SK-N-SH (cell line): ENCODE data around the gene RBP5. TPM values are rescaled to one million over a fixed set of nuclear protein-coding genes. Genes with fewer than 3 reads are reported as not detected.

Source experiments
- CTCF ChIA-PET: fragments of 300-600, 350-600 bp; formaldehyde crosslinking; extraction: SDS; loops from one replicate; lab custom pipeline; 2021; lab: Yijun Ruan, JAX
- POLR2A ChIA-PET: fragments of 350-600 bp; sonication (Branson Sonifier 250); formaldehyde crosslinking; extraction: SDS; loops from one replicate; lab custom pipeline; 2020; ENCODE audit warnings: antibody characterized with exemption, inconsistent platforms; lab: Yijun Ruan, JAX
- DNase-seq: peaks from one replicate; pipeline ENCODE4 v3.0.0; 2012
- H2AFZ ChIP-seq: fragments of 200-600 bp; sonication (generic); 2 replicates; pipeline ENCODE4 v1.8.1; 2016; ENCODE audit warnings: antibody characterized with exemption, mild to moderate bottlenecking, low read depth
- H3F3A ChIP-seq: fragments of 200-600 bp; sonication (generic); replicated peaks from 2 replicates; pipeline ENCODE3; 2016; ENCODE audit warnings: antibody characterized with exemption, mild to moderate bottlenecking; ENCODE audit not compliant: insufficient read depth
- H3K27ac ChIP-seq, 2 experiments: fragments of 200-500 bp in 1 of 2; fragments of 200-600 bp in 1 of 2; sonication (Bioruptor generic) in 1 of 2; sonication (generic), shearing (Covaris generic) in 1 of 2; 2 replicates each; pipeline versions ENCODE4 v1.5.1 to v1.6.1; 2014 to 2016; ENCODE audit warnings: low read depth in 2 of 2, inconsistent platforms in 1 of 2, low read length in 1 of 2, mild to moderate bottlenecking in 1 of 2, mixed read lengths in 1 of 2
- H3K27me3 ChIP-seq: fragments of 200-600 bp; sonication (generic), shearing (Covaris generic); 2 replicates; pipeline ENCODE4 v1.6.1; 2016; ENCODE audit warnings: mixed run types; ENCODE audit not compliant: insufficient read depth
- H3K36me3 ChIP-seq, 2 experiments: fragments of 200-500 bp in 1 of 2; fragments of 200-600 bp in 1 of 2; sonication (Bioruptor generic) in 1 of 2; sonication (generic) in 1 of 2; replicated peaks in 1 of 2; 2 replicates each; pipeline versions ENCODE3 to v1.5.1; 2014 to 2016; ENCODE audit warnings: low read length in 1 of 2, mild to moderate bottlenecking in 1 of 2; ENCODE audit not compliant: insufficient read depth in 2 of 2, control insufficient read depth in 1 of 2
- H3K4me1 ChIP-seq, 2 experiments: fragments of 200-500 bp in 1 of 2; fragments of 200-600 bp in 1 of 2; sonication (Bioruptor generic) in 1 of 2; sonication (generic), shearing (Covaris generic) in 1 of 2; 2 replicates each; pipeline versions ENCODE4 v1.5.1 to v1.6.1; 2014 to 2016; ENCODE audit warnings: low read depth in 1 of 2, low read length in 1 of 2, mixed run types in 1 of 2; ENCODE audit not compliant: insufficient read depth in 2 of 2, control insufficient read depth in 1 of 2
- H3K4me2 ChIP-seq: fragments of 200-600 bp; sonication (generic), shearing (Covaris generic); 2 replicates; pipeline ENCODE4 v1.6.1; 2017; ENCODE audit warnings: mixed run types
- H3K4me3 ChIP-seq, 2 experiments: fragments of 200-500 bp in 1 of 2; fragments of 200-600 bp in 1 of 2; sonication (Bioruptor generic) in 1 of 2; sonication (generic), shearing (Covaris generic) in 1 of 2; 2 replicates each; pipeline versions ENCODE4 v1.5.1 to v1.8.1; 2014 to 2016; ENCODE audit warnings: low read depth in 2 of 2, inconsistent platforms in 1 of 2, low read length in 1 of 2, mild to moderate bottlenecking in 1 of 2, mixed read lengths in 1 of 2, moderate library complexity in 1 of 2
- H3K79me2 ChIP-seq: fragments of 200-600 bp; sonication (generic); 2 replicates; pipeline ENCODE4 v1.8.1; 2017; ENCODE audit warnings: mild to moderate bottlenecking; ENCODE audit not compliant: insufficient read depth
- H3K9ac ChIP-seq: fragments of 200-600 bp; sonication (generic); 2 replicates; pipeline ENCODE4 v1.6.1; 2017; ENCODE audit warnings: mixed run types
- H3K9me2 ChIP-seq: fragments of 200-600 bp; sonication (generic); 2 replicates; pipeline ENCODE4 v1.6.1; 2017; ENCODE audit warnings: mixed run types
- H3K9me3 ChIP-seq: fragments of 200-600 bp; sonication (generic); 2 replicates; pipeline ENCODE4 v1.6.1; 2017; ENCODE audit warnings: mixed run types, mild to moderate bottlenecking, moderate library complexity
- H4K20me1 ChIP-seq: fragments of 200-600 bp; sonication (generic); 2 replicates; pipeline ENCODE4 v1.6.1; 2017; ENCODE audit warnings: mild to moderate bottlenecking, mixed run types; ENCODE audit not compliant: insufficient read depth
- CHD2 ChIP-seq: fragments of 150-350 bp; IDR thresholded peaks from 2 replicates; pipeline ENCODE4 v1.6.1; 2018; ENCODE audit warnings: low read length; ENCODE audit not compliant: partially characterized antibody
- EP300 ChIP-seq, 2 experiments: IDR thresholded peaks; 2 replicates each; pipeline versions ENCODE4 v1.4.0 to v1.6.1; 2012; ENCODE audit warnings: borderline replicate concordance in 1 of 2, low read depth in 1 of 2, low read length in 1 of 2
- EZH2phosphoT487 ChIP-seq: fragments of 200-600 bp; sonication (generic); IDR thresholded peaks from 2 replicates; pipeline ENCODE4 v1.6.1; 2017; ENCODE audit warnings: low read depth, mixed run types, mild to moderate bottlenecking, antibody characterized with exemption, moderate library complexity, borderline replicate concordance
- FOXJ3 ChIP-seq: sonication (generic); formaldehyde crosslinking; IDR thresholded peaks from 2 replicates; pipeline ENCODE4 v1.5.1; 2020; ENCODE audit warnings: mild to moderate bottlenecking, missing genetic modification reagents
- GABPA ChIP-seq: IDR thresholded peaks from 2 replicates; pipeline ENCODE4 v1.4.0; 2012; ENCODE audit warnings: low read depth, mild to moderate bottlenecking
- GATA2 ChIP-seq: sonication (generic); formaldehyde crosslinking; IDR thresholded peaks from 2 replicates; pipeline ENCODE4 v1.5.0; 2020; ENCODE audit warnings: mild to moderate bottlenecking, missing genetic modification reagents
- JUND ChIP-seq: IDR thresholded peaks from 2 replicates; pipeline ENCODE4 v1.4.0; 2012
- MXI1 ChIP-seq: IDR thresholded peaks from 2 replicates; pipeline ENCODE4 v1.6.1; 2012; ENCODE audit warnings: mild to moderate bottlenecking, low read depth, low read length, improper control_type of control experiment
- NFIC ChIP-seq: IDR thresholded peaks from 2 replicates; pipeline ENCODE4 v1.4.0; 2012; ENCODE audit warnings: borderline replicate concordance
- NRF1 ChIP-seq: IDR thresholded peaks from 2 replicates; pipeline ENCODE4 v1.6.1; 2012; ENCODE audit warnings: low read depth, mild to moderate bottlenecking, low read length
- POLR2AphosphoS5 ChIP-seq: IDR thresholded peaks from 2 replicates; pipeline ENCODE4 v1.6.1; 2012; ENCODE audit warnings: low read depth, low read length
- RAD21 ChIP-seq: IDR thresholded peaks from 2 replicates; pipeline ENCODE4 v1.6.1; 2012; ENCODE audit warnings: mild to moderate bottlenecking, low read length
- RFX5 ChIP-seq: IDR thresholded peaks from 2 replicates; pipeline ENCODE4 v1.6.1; 2012; ENCODE audit warnings: mild to moderate bottlenecking, improper control_type of control experiment, low read length
- RXRA ChIP-seq: IDR thresholded peaks from 2 replicates; pipeline ENCODE4 v1.4.0; 2012; ENCODE audit warnings: low read depth, mild to moderate bottlenecking, borderline replicate concordance
- SIN3A ChIP-seq: IDR thresholded peaks from 2 replicates; pipeline ENCODE4 v1.6.1; 2012; ENCODE audit warnings: low read depth, mild to moderate bottlenecking, low read length, moderate library complexity, borderline replicate concordance
- TCF12 ChIP-seq: IDR thresholded peaks from 2 replicates; pipeline ENCODE4 v1.4.0; 2012
- TEAD4 ChIP-seq: IDR thresholded peaks from 2 replicates; pipeline ENCODE4 v1.4.0; 2012; ENCODE audit warnings: mild to moderate bottlenecking, borderline replicate concordance; ENCODE audit not compliant: insufficient read depth
- WGBS: methylation state at CpG from one replicate; pipeline ENCODE4 v1.1.6; 2017; ENCODE audit warnings: low lambda C conversion rate; 5-methylcytosine and 5-hydroxymethylcytosine counted together
- polyA plus RNA-seq, 3 experiments: library from polyadenylated mRNA; depleted of rRNA; stranded (reverse); fragments of >200 nt; gene quantifications; 2 replicates each; pipeline ENCODE4 v1.2.3, GENCODE V29; 2012
- TF ChIP-seq, protein P1 (sequence below): IDR thresholded peaks from 2 replicates; pipeline ENCODE4 v1.4.0; 2012; ENCODE audit warnings: low read depth
- TF ChIP-seq, protein P2 (sequence below): IDR thresholded peaks from 2 replicates; pipeline ENCODE4 v1.4.0; 2012; ENCODE audit warnings: low read depth, borderline replicate concordance
- TF ChIP-seq, protein P3 (sequence below): IDR thresholded peaks from 2 replicates; pipeline ENCODE4; 2012

The RBP5 gene
- polyA plus RNA-seq, 1 of the 3 experiments (the other 2 are of a cell fraction): 0.12 TPM

DNA sequence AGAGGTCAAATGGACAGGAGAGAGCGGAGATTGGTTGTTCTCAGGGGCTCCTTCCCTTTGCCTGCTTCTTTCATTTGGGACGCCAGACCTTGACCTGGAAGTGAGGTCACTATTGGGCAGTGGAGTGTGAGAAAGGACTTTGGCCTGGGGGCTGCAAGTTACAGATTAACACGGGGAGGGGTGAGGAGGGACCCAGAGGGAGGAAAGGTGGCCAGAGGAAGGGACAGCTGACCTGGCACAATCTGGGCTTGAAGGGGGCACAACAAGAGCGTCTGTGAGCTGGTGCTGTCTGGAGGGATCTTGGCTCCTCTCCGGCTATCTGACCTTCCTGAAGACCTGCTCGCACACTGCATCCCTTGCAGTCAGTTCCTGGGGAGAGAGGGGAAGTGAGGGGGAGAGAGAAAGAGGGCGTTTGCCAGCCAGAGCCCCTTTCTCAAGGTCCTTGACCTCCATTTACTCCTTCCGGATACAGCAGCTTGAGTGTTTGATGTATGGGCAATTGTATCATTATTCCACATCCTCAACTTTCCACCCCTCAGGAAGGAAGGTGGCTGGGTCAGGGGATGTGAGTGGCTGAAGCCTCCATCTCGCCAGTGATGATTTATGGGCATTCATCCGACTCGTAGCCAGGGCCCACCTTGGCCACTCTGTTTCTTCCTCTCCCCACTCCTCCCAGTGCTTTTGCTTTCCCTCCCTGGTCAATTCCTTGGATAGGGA lies 4.7 kb downstream of the RBP5 start:
- H3K27me3 ChIP-seq: 0 out of 2 replicates have a peak, but pooled peaks cover 7% of the 10 kb centered on the region
- TF ChIP-seq EZH2phosphoT487 (no peak), GABPA (no peak), GATA2 (CRISPR knock-in tag) (no peak), RAD21 (no peak), RXRA (no peak), POLR2AphosphoS5 (no peak), TEAD4 (no peak), NRF1 (no peak), FOXJ3 (CRISPR knock-in tag) (no peak), RFX5 (no peak), SIN3A (no peak), CHD2 (no peak)
- TF ChIP-seq, protein P1, sequence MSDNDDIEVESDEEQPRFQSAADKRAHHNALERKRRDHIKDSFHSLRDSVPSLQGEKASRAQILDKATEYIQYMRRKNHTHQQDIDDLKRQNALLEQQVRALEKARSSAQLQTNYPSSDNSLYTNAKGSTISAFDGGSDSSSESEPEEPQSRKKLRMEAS: no peak
- no peaks in the 10 kb centered on the region for H3K9me3 ChIP-seq
- no peaks in the 10 kb centered on the region for H3K79me2 ChIP-seq
- no peak for DNase-seq
- H3K36me3 ChIP-seq: no peaks in the 10 kb centered on the region
- H3F3A ChIP-seq: no peaks in the 10 kb centered on the region
- ChIA-PET CTCF (interaction anchor here (1.4 to 4.7 kb wide), 3 partner anchors 11 to 21 kb away, joined by 5 to 39 read pairs (median 14); partner anchors contain the start of gene C1RL), POLR2A (interaction anchor here (1.2 kb wide), 1 partner anchor 15 kb away, joined by 3 read pairs; the partner anchor contains the start of gene C1RL)
- H3K9ac ChIP-seq: no peak overlapping the region
- H4K20me1 ChIP-seq: no peaks in the 10 kb centered on the region
- no peak overlapping the region for H3K4me3 ChIP-seq
- 67% methylated on average over 10 of the region's 11 CpGs for WGBS
- no peak overlapping the region for H2AFZ ChIP-seq
- no peak overlapping the region for H3K27ac ChIP-seq
- H3K4me2 ChIP-seq: no peak overlapping the region
- no peaks in the 10 kb centered on the region for H3K9me2 ChIP-seq
- H3K4me1 ChIP-seq: no peaks in the 10 kb centered on the region

DNA sequence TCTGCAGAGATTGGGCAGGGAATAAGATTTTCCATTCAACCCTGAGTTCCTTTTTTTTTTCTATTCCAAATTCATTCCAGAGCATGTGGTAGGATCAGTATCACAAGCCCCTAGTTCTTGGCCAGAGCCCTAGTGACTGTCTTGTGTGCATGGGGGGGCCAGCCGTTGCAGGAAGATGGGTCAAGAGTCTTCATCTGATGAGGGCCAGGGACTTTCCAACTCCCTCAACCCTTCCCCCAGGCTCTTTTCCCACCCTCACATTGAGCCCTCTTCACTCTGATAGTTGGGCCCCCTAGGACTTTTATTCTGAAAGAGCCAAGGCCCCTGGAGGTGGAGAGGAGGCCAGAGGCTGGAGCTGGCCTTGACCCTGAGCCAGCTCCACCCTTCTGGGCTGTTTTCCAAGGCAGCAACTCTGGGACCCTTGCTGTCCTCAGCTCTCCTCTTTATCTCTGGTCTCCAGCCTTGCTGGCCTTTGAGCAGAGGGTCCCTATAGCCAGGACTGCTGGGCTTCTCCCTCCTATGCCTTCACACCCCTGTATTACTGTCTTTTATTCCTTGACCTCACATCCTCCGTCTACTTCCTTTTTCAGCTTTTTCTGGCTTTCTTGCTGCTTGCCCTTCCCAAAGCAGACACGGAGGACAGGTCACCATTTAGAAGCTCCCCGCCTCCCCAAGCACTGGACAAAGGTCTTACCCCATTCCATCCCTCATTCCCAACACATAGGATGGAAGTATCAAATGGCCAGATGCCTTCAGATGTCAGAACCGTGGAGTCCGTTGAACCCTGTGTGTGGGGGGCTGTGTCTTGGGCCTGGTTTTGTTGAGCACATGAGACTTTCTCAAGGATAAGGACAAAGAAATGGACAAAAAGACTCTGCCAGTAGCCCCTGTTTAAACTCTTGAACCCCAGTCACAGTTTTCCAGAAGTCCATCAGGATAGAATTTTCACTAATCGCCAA lies 5.6 kb downstream of the RBP5 start:
- ChIA-PET CTCF (interaction anchor here (1.0 to 4.7 kb wide), 6 partner anchors 11 to 40 kb away, joined by 4 to 39 read pairs (median 7); partner anchors contain the start of gene C1RL), POLR2A (interaction anchor here (0.6 kb wide), 1 partner anchor 521 kb away, joined by 3 read pairs; no protein-coding TSS in a partner anchor)
- Histone ChIP-seq H3K79me2 (no peaks in the 10 kb centered on the region), H3K36me3 (no peaks in the 10 kb centered on the region), H3F3A (no peaks in the 10 kb centered on the region), H2AFZ (no peak overlapping the region), H3K27ac (no peak overlapping the region), H4K20me1 (no peaks in the 10 kb centered on the region), H3K27me3 (0 out of 2 replicates have a peak, but pooled peaks cover 2% of the 10 kb centered on the region), H3K9ac (no peak overlapping the region), H3K4me1 (no peaks in the 10 kb centered on the region), H3K9me2 (no peaks in the 10 kb centered on the region), H3K4me2 (no peak overlapping the region), H3K9me3 (no peaks in the 10 kb centered on the region), H3K4me3 (no peak overlapping the region)
- no peak for DNase-seq
- 70% methylated on average over 7 of the region's 7 CpGs for WGBS
- TF ChIP-seq GABPA: no peak
- no peak for TF ChIP-seq NFIC
- no peak for TF ChIP-seq EZH2phosphoT487
- no peak for TF ChIP-seq CHD2
- TF ChIP-seq, protein P2, sequence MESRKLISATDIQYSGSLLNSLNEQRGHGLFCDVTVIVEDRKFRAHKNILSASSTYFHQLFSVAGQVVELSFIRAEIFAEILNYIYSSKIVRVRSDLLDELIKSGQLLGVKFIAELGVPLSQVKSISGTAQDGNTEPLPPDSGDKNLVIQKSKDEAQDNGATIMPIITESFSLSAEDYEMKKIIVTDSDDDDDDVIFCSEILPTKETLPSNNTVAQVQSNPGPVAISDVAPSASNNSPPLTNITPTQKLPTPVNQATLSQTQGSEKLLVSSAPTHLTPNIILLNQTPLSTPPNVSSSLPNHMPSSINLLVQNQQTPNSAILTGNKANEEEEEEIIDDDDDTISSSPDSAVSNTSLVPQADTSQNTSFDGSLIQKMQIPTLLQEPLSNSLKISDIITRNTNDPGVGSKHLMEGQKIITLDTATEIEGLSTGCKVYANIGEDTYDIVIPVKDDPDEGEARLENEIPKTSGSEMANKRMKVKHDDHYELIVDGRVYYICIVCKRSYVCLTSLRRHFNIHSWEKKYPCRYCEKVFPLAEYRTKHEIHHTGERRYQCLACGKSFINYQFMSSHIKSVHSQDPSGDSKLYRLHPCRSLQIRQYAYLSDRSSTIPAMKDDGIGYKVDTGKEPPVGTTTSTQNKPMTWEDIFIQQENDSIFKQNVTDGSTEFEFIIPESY: no peak
- no peak for TF ChIP-seq JUND
- TF ChIP-seq MXI1: no peak
- TF ChIP-seq TCF12: no peak
- TF ChIP-seq EP300 (IDR thresholded peaks at IDR 0.05; ENCODE audit: borderline replicate concordance in 1 of 2, low read depth in 1 of 2, low read length in 1 of 2): no peak
- TF ChIP-seq, protein P3, sequence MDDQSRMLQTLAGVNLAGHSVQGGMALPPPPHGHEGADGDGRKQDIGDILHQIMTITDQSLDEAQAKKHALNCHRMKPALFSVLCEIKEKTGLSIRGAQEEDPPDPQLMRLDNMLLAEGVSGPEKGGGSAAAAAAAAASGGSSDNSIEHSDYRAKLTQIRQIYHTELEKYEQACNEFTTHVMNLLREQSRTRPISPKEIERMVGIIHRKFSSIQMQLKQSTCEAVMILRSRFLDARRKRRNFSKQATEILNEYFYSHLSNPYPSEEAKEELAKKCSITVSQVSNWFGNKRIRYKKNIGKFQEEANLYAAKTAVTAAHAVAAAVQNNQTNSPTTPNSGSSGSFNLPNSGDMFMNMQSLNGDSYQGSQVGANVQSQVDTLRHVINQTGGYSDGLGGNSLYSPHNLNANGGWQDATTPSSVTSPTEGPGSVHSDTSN: no peak
- no peak for TF ChIP-seq NRF1
